ENCODE data around the gene BMPER. TPM values are rescaled to one million over a fixed set of nuclear protein-coding genes. Genes with fewer than 3 reads are reported as not detected.

BMPER gene
- total RNA-seq, 1 experiment from 2014 or later, result not detected

DNA sequence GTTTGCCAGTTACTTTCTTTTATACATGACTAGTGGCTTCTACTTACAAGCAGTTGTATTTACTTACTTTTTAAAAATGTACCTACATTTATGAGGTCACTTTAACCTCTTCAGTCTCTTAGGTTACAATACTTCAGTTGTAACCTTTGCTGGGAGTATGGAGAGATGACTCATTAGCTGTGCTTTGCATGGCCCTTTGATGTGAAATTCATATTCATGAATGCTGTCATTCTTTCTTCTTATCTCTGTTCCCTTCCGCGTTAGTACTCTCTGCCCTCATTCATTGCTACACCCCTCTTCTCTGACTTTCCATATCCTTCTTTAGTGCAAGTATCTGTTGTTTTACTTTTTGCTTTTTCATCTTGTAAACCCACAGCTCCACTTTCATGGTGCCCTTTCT, 164.3 kb downstream of the BMPER start:
- no peaks in the 10 kb centered on the region; the same call in 1 of the 2 replicates for H3K27me3 ChIP-seq (ENCODE audit: control insufficient read depth, insufficient read depth, low read length)
- TF ChIP-seq SIN3A (IDR thresholded peaks at IDR 0.05; ENCODE audit: borderline replicate concordance, insufficient read depth, low read depth, low read length), result no peak
- no peak for TF ChIP-seq POLR2AphosphoS5 (IDR thresholded peaks at IDR 0.05; ENCODE audit: low read depth, low read length)
- TF ChIP-seq, protein P1, sequence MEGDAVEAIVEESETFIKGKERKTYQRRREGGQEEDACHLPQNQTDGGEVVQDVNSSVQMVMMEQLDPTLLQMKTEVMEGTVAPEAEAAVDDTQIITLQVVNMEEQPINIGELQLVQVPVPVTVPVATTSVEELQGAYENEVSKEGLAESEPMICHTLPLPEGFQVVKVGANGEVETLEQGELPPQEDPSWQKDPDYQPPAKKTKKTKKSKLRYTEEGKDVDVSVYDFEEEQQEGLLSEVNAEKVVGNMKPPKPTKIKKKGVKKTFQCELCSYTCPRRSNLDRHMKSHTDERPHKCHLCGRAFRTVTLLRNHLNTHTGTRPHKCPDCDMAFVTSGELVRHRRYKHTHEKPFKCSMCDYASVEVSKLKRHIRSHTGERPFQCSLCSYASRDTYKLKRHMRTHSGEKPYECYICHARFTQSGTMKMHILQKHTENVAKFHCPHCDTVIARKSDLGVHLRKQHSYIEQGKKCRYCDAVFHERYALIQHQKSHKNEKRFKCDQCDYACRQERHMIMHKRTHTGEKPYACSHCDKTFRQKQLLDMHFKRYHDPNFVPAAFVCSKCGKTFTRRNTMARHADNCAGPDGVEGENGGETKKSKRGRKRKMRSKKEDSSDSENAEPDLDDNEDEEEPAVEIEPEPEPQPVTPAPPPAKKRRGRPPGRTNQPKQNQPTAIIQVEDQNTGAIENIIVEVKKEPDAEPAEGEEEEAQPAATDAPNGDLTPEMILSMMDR (IDR thresholded peaks at IDR 0.05), result no peak
- TF ChIP-seq REST (IDR thresholded peaks at IDR 0.05; ENCODE audit: insufficient read depth in 1 of 2, low read depth in 2 of 2, low read length in 1 of 2), result no peak
- no peak for TF ChIP-seq TCF7L2 (IDR thresholded peaks at IDR 0.05; ENCODE audit: low read depth, low read length)
- H3K4me3 ChIP-seq (ENCODE audit: low read depth in 2 of 2, low read length in 2 of 2), result no peak overlapping the region
- BruUV-seq (replicated peaks), result no TSS peak
- no peak for ATAC-seq
- intact Hi-C loops (cut with micrococcal nuclease; ENCODE audit: unreplicated experiment), result no loop called here
- CTCF ChIA-PET, result no interaction called here
- no peak overlapping the region for H3K27ac ChIP-seq (ENCODE audit: low read length)
- no peak for DNase-seq (ENCODE audit: low read depth, low spot score)
- POLR2A ChIA-PET, result no interaction called here
- no peaks in the 10 kb centered on the region for H3K36me3 ChIP-seq (ENCODE audit: control insufficient read depth, insufficient read depth, low read length)
- in situ Hi-C loops (cut with HindIII; ENCODE audit: low pct_unique_long_range_greater_than_20kb, low sequenced_read_pairs), result no loop called here
- no peaks in the 10 kb centered on the region for H3K4me1 ChIP-seq (ENCODE audit: control insufficient read depth, insufficient read depth, low read length)
- no peaks in the 10 kb centered on the region for H3K9me3 ChIP-seq (ENCODE audit: control insufficient read depth, insufficient read depth, low read depth, low read length)

DNA sequence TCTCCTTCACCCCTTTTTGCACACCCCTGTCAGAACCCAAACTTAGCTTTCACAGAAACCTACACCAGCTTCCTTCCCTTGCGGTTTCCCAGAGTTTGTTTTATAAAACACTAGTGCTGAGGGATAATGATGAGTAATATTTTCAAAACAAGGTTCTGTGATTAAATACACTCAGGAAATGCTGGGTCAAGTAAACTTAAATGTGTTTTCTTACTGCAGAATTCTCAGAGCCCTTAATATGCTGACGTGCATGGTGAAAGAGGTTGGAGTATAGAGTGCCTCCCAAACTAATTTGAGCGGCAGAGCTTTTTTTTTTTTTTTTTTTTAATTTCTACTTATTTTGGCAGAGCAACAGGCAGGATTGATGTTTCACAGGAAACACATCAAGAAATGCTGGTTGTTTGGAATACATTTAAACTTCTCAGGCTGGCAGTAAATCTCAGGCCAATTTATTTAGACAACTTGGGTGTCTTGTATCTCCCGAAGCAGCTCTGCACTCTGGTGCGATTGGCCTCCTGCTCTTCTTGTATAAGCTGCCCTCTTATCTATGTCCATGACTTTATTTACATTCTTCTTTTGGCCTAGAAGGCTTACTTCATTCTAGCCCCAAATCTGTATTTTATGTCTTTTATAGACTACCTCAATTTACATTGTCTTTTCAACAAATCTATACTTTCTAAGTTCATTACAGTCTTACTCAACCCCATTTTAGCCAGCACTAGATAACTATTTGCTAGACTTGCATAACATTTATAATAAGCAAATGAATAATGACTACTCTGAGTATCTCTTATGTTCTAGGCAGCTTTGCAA, 165.4 kb downstream of the BMPER start:
- DNase-seq (ENCODE audit: low read depth, low spot score), result no peak
- intact Hi-C loops (cut with micrococcal nuclease; ENCODE audit: unreplicated experiment), result no loop called here
- POLR2A ChIA-PET, result no interaction called here

More for the DNA sequence above, 165.4 kb downstream of the BMPER start:
- Histone ChIP-seq H3K9me3 (ENCODE audit: control insufficient read depth, insufficient read depth, low read depth, low read length) (no peaks in the 10 kb centered on the region), H3K4me1 (ENCODE audit: control insufficient read depth, insufficient read depth, low read length) (no peaks in the 10 kb centered on the region), H3K27ac (ENCODE audit: low read length) (no peak overlapping the region), H3K4me3 (ENCODE audit: low read depth in 2 of 2, low read length in 2 of 2) (no peak overlapping the region), H3K27me3 (ENCODE audit: control insufficient read depth, insufficient read depth, low read length) (no peaks in the 10 kb centered on the region; the same call in 1 of the 2 replicates), H3K36me3 (ENCODE audit: control insufficient read depth, insufficient read depth, low read length) (no peaks in the 10 kb centered on the region)
- CTCF ChIA-PET, result no interaction called here
- no peak for ATAC-seq
- in situ Hi-C loops (cut with HindIII; ENCODE audit: low pct_unique_long_range_greater_than_20kb, low sequenced_read_pairs), result no loop called here
- BruUV-seq (replicated peaks), result no TSS peak
- TF ChIP-seq TCF7L2 (IDR thresholded peaks at IDR 0.05; ENCODE audit: low read depth, low read length) (no peak), POLR2AphosphoS5 (IDR thresholded peaks at IDR 0.05; ENCODE audit: low read depth, low read length) (no peak), REST (IDR thresholded peaks at IDR 0.05; ENCODE audit: insufficient read depth in 1 of 2, low read depth in 2 of 2, low read length in 1 of 2) (no peak), SIN3A (IDR thresholded peaks at IDR 0.05; ENCODE audit: borderline replicate concordance, insufficient read depth, low read depth, low read length) (no peak)
- TF ChIP-seq, protein P1 (IDR thresholded peaks at IDR 0.05), result no peak
